K562 (cell line): ENCODE results near the gene PTH1R. TPM values are rescaled to one million over a fixed set of nuclear protein-coding genes. Genes with fewer than 3 reads are reported as not detected.

ENCODE experiments used
- ATAC-seq: fragments of 200-7000 bp; cut with Tn5 transposase; 3 replicates; pipeline ENCODE4 v1.9.1; 2020; ENCODE audit warnings: moderate library complexity
- BruUV-seq: library from RNA; stranded (reverse); fragments of 400-500 nt; replicated peaks from 2 replicates; lab custom pipeline; 2021; lab: Mats Ljungman, UMichigan
- CTCF ChIA-PET: fragments of 300-600 bp; formaldehyde crosslinking; extraction: SDS; loops from one replicate; lab custom pipeline; 2021; ENCODE audit warnings: low intra/inter-chr PET ratio; lab: Yijun Ruan, JAX
- POLR2A ChIA-PET: fragments of 300-600, 350-650 bp; sonication (Branson Sonifier 250); formaldehyde crosslinking; extraction: SDS; loops from one replicate; lab custom pipeline; 2021; ENCODE audit warnings: antibody characterized with exemption, inconsistent platforms; lab: Yijun Ruan, JAX
- DNase-seq, 4 experiments: peaks; one replicate each; pipeline versions ENCODE4 v3.0.0 to v3.0.0-alpha.2; 2011 to 2018; ENCODE audit warnings: low spot score in 3 of 4, mixed read lengths in 3 of 4; ENCODE audit errors: extremely low read depth in 1 of 4
- FAIRE-seq: peaks from 2 replicates; lab custom pipeline; 2011; peaks lifted over from hg19 to GRCh38; lab: Jason Lieb, UNC
- H2AFZ ChIP-seq: 2 replicates; pipeline ENCODE4 v1.6.0; 2011; ENCODE audit warnings: low read depth, low read length, control low read depth, inconsistent platforms
- H3K27ac ChIP-seq: fragments of 200-600 bp; 3 replicates; pipeline ENCODE4 v1.8.0; 2011; ENCODE audit warnings: low read depth, mild to moderate bottlenecking, control low read depth, inconsistent platforms, low read length, moderate library complexity, mixed read lengths; ENCODE audit errors: extremely low read depth
- H3K27me3 ChIP-seq, 2 experiments: fragments of 300-600 bp in 1 of 2; 2 replicates in 1 of 2; 3 replicates in 1 of 2; pipeline versions ENCODE4 v1.6.0 to v1.8.0; 2011; ENCODE audit warnings: inconsistent platforms in 2 of 2, low read length in 2 of 2, mild to moderate bottlenecking in 1 of 2, mixed read lengths in 1 of 2, moderate library complexity in 1 of 2; ENCODE audit not compliant: control insufficient read depth in 2 of 2, insufficient read depth in 2 of 2
- H3K36me3 ChIP-seq: fragments of 300-600 bp; 3 replicates; pipeline ENCODE4 v1.8.0; 2011; ENCODE audit warnings: mild to moderate bottlenecking, low read length, inconsistent platforms; ENCODE audit not compliant: control insufficient read depth, insufficient read depth
- H3K4me1 ChIP-seq, 2 experiments: fragments of 200-600 bp in 1 of 2; replicated peaks in 1 of 2; 2 replicates in 1 of 2; 3 replicates in 1 of 2; pipeline versions ENCODE4 v1.5.1 to v1.8.0; 2011; ENCODE audit warnings: inconsistent platforms in 2 of 2, low read length in 2 of 2, mild to moderate bottlenecking in 1 of 2, mixed read lengths in 1 of 2, moderate library complexity in 1 of 2; ENCODE audit not compliant: control insufficient read depth in 2 of 2, insufficient read depth in 2 of 2
- H3K4me2 ChIP-seq: 2 replicates; pipeline ENCODE4 v1.6.1; 2011; ENCODE audit warnings: low read length, control low read depth, inconsistent platforms, mixed read lengths; ENCODE audit not compliant: insufficient read depth
- H3K4me3 ChIP-seq: fragments of 200-600 bp; sonication (generic), shearing (Covaris generic); 2 replicates; pipeline ENCODE4 v1.5.1; 2016; ENCODE audit warnings: control low read depth, inconsistent platforms
- H3K79me2 ChIP-seq: fragments of 200-600 bp; 3 replicates; pipeline ENCODE4 v1.8.0; 2011; ENCODE audit warnings: low read length, inconsistent platforms; ENCODE audit not compliant: control insufficient read depth, insufficient read depth
- H3K9ac ChIP-seq, 2 experiments: 2 replicates each; pipeline versions ENCODE4 v1.6.0 to v1.6.1; 2011; ENCODE audit warnings: low read depth in 2 of 2, low read length in 2 of 2, control low read depth in 1 of 2, inconsistent platforms in 1 of 2, mild to moderate bottlenecking in 1 of 2, mixed read lengths in 1 of 2; ENCODE audit not compliant: insufficient read depth in 1 of 2
- H3K9me1 ChIP-seq: one replicate; pipeline ENCODE4 v1.6.0; 2011; ENCODE audit warnings: inconsistent platforms, mild to moderate bottlenecking, low read length, moderate library complexity; ENCODE audit not compliant: control insufficient read depth, insufficient read depth
- H3K9me3 ChIP-seq: replicated peaks from 2 replicates; pipeline ENCODE4 v1.5.1; 2011; ENCODE audit warnings: low read depth, low read length, inconsistent platforms; ENCODE audit not compliant: control insufficient read depth, insufficient read depth
- H4K20me1 ChIP-seq: replicated peaks from 2 replicates; pipeline ENCODE4 v1.6.1; 2011; ENCODE audit warnings: low read length, inconsistent platforms, mixed read lengths; ENCODE audit not compliant: control insufficient read depth, insufficient read depth
- BCL6 ChIP-seq: fragments of 250-450 bp; sonication (Bioruptor Pico); IDR thresholded peaks from 2 replicates; pipeline ENCODE4 v1.4.0; 2020
- BHLHE40 ChIP-seq: IDR thresholded peaks from 2 replicates; pipeline ENCODE4 v1.6.1; 2011; ENCODE audit warnings: low read length, improper control_type of control experiment
- CCAR2 ChIP-seq: fragments of 200-400 bp; formaldehyde crosslinking; IDR thresholded peaks from 2 replicates; pipeline ENCODE4 v1.6.1; 2017; ENCODE audit warnings: mild to moderate bottlenecking, low read depth, low read length
- CEBPG ChIP-seq, 3 experiments: fragments of 200-800 bp in 1 of 3; sonication (Bioruptor generic) in 1 of 3; sonication (generic) in 1 of 3; formaldehyde crosslinking in 1 of 3; IDR thresholded peaks in 2 of 3; conservative IDR thresholded peaks in 1 of 3; 2 replicates each; pipeline versions ENCODE4 v1.6.1 to v1.8.0; 2016 to 2022; ENCODE audit warnings: missing compliant biosample characterization in 2 of 3, missing genetic modification characterization in 2 of 3, mild to moderate bottlenecking in 1 of 3, missing genetic modification reagents in 1 of 3
- HCFC1 ChIP-seq: IDR thresholded peaks from 2 replicates; pipeline ENCODE4 v1.6.1; 2012; ENCODE audit warnings: low read depth, low read length, improper control_type of control experiment
- MBD1 ChIP-seq: fragments of 250-450 bp; sonication (Bioruptor Pico); IDR thresholded peaks from 2 replicates; pipeline ENCODE4 v1.8.0; 2022; ENCODE audit warnings: inconsistent platforms
- MBD2 ChIP-seq: sonication (generic); IDR thresholded peaks from 2 replicates; pipeline ENCODE4 v1.6.1; 2016; ENCODE audit warnings: low read depth, borderline replicate concordance
- ZNF280A ChIP-seq: fragments of 450-650 bp; IDR thresholded peaks from 2 replicates; pipeline ENCODE4 v1.6.1; 2018; ENCODE audit warnings: mild to moderate bottlenecking, low read depth; ENCODE audit not compliant: partially characterized antibody
- WGBS: fragments of 100-300 bp; shearing (Covaris generic); methylation state at CpG from one replicate; pipeline ENCODE4 v1.1.6; 2016; ENCODE audit warnings: low coverage, mixed read lengths; ENCODE audit not compliant: insufficient coverage; ENCODE audit errors: missing lambda C conversion rate; 5-methylcytosine and 5-hydroxymethylcytosine counted together
- in situ Hi-C: fragments of 300-500 bp; cut with MboI; formaldehyde crosslinking; loops from 4 replicates; pipeline ENCODE4 v1.15.0; 2018; ENCODE audit warnings: inconsistent platforms, mixed read lengths
- intact Hi-C: fragments of 100-400 bp; cut with micrococcal nuclease; formaldehyde crosslinking; loops from 2 replicates; pipeline ENCODE4 v1.14.2; 2022
- polyA plus RNA-seq, 8 experiments: library from polyadenylated mRNA; depleted of rRNA in 4 of 8; stranded (reverse) in 5 of 8; unstranded in 3 of 8; fragments of >200 nt; fragmentation: Nextera tagmentation in 2 of 8; fragmentation: Illumina TruSeq in 1 of 8; extraction: Ambion mirVana in 2 of 8; extraction: Trizol in 1 of 8; gene quantifications; 2 replicates each; pipeline versions ENCODE4 v1.2.1 to v1.2.3, GENCODE V29; 2011 to 2014; ENCODE audit warnings: inconsistent platforms in 1 of 8, missing spikeins in 1 of 8
- total RNA-seq, 7 experiments: library from RNA; depleted of rRNA in 6 of 7; stranded (reverse); fragments of >200 nt in 6 of 7; fragmentation: Illumina TruSeq in 2 of 7; extraction: Trizol in 2 of 7; gene quantifications; 2 replicates each; pipeline versions ENCODE4 v1.2.1 to v1.2.3, GENCODE V29; 2011 to 2021; ENCODE audit warnings: low replicate concordance in 1 of 7
- TF ChIP-seq, protein P1 (sequence below): sonication (generic); formaldehyde crosslinking; IDR thresholded peaks from 2 replicates; pipeline ENCODE4 v1.8.1; 2023; ENCODE audit warnings: mild to moderate bottlenecking, missing genetic modification reagents

The PTH1R gene
- total and polyA plus RNA-seq, 9 of the 15 experiments (the other 6 are each of a cell fraction or from before 2014, with no cell fraction given), result not detected

DNA sequence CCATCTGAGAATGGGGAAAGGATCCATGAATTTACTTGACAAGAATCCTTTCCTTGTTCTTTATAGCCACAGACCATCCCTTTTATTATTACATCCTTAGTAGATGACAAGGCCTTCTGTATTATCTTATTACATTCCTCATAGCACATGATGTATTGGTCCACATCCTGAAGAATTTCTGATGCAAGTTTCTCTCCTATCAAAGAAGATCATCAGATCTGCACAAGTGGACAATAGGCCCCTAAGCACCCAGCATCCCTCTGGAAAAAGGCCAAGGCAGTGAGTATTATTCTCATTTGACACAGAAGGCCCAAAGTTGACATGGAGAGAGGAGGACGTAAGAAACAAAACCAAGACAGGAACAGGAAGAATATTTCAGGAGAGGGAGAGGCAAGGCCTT lies 45.7 kb upstream of the PTH1R start:
- H3K4me1 ChIP-seq, result peaks cover 0 to 11% of the 10 kb centered on the region in 2 experiments; a peak in 2 of 5 replicates
- no peak overlapping the region for H2AFZ ChIP-seq
- H4K20me1 ChIP-seq, result no peaks in the 10 kb centered on the region
- intact Hi-C loops, result no loop called here
- FAIRE-seq (no peak), ATAC-seq (no peak), DNase-seq (no peak)
- no peak for TF ChIP-seq BCL6 (CRISPR knock-in tag)
- TF ChIP-seq CEBPG (CRISPR knock-in tag; IDR thresholded peaks at IDR 0.05), result no peak
- no peak for TF ChIP-seq CEBPG (tag; conservative IDR thresholded peaks at IDR 0.05 in 1 of 2, IDR thresholded peaks at IDR 0.05 in 1 of 2)
- TF ChIP-seq CCAR2, result no peak
- TF ChIP-seq BHLHE40, result no peak
- TF ChIP-seq, protein P1, sequence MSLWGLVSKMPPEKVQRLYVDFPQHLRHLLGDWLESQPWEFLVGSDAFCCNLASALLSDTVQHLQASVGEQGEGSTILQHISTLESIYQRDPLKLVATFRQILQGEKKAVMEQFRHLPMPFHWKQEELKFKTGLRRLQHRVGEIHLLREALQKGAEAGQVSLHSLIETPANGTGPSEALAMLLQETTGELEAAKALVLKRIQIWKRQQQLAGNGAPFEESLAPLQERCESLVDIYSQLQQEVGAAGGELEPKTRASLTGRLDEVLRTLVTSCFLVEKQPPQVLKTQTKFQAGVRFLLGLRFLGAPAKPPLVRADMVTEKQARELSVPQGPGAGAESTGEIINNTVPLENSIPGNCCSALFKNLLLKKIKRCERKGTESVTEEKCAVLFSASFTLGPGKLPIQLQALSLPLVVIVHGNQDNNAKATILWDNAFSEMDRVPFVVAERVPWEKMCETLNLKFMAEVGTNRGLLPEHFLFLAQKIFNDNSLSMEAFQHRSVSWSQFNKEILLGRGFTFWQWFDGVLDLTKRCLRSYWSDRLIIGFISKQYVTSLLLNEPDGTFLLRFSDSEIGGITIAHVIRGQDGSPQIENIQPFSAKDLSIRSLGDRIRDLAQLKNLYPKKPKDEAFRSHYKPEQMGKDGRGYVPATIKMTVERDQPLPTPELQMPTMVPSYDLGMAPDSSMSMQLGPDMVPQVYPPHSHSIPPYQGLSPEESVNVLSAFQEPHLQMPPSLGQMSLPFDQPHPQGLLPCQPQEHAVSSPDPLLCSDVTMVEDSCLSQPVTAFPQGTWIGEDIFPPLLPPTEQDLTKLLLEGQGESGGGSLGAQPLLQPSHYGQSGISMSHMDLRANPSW (CRISPR knock-in tag), result no peak
- TF ChIP-seq MBD2, result no peak
- TF ChIP-seq MBD1 (CRISPR knock-in tag), result no peak
- no peak for TF ChIP-seq ZNF280A
- no peak for TF ChIP-seq HCFC1
- CTCF ChIA-PET, result no interaction called here
- no TSS peak for BruUV-seq
- H3K36me3 ChIP-seq, result no peaks in the 10 kb centered on the region
- WGBS, result 0% methylated on average over 1 of the region's 1 CpG
- no peak overlapping the region for H3K27ac ChIP-seq
- no peaks in the 10 kb centered on the region for H3K9me3 ChIP-seq
- POLR2A ChIA-PET, result interaction anchor here (0.6 kb wide), 3 partner anchors 14 to 104 kb away, joined by 3 read pairs; no protein-coding TSS in a partner anchor
- H3K9me1 ChIP-seq, result no peaks in the 10 kb centered on the region
- H3K79me2 ChIP-seq, result no peaks in the 10 kb centered on the region
- no peak overlapping the region for H3K4me2 ChIP-seq
- no peak overlapping the region for H3K4me3 ChIP-seq
- H3K27me3 ChIP-seq, result peaks cover 29 to 45% of the 10 kb centered on the region in 2 experiments
- in situ Hi-C loops, result no loop called here
- no peak overlapping the region for H3K9ac ChIP-seq
